ENCODE measurements around the gene MOV10L1.

DNA sequence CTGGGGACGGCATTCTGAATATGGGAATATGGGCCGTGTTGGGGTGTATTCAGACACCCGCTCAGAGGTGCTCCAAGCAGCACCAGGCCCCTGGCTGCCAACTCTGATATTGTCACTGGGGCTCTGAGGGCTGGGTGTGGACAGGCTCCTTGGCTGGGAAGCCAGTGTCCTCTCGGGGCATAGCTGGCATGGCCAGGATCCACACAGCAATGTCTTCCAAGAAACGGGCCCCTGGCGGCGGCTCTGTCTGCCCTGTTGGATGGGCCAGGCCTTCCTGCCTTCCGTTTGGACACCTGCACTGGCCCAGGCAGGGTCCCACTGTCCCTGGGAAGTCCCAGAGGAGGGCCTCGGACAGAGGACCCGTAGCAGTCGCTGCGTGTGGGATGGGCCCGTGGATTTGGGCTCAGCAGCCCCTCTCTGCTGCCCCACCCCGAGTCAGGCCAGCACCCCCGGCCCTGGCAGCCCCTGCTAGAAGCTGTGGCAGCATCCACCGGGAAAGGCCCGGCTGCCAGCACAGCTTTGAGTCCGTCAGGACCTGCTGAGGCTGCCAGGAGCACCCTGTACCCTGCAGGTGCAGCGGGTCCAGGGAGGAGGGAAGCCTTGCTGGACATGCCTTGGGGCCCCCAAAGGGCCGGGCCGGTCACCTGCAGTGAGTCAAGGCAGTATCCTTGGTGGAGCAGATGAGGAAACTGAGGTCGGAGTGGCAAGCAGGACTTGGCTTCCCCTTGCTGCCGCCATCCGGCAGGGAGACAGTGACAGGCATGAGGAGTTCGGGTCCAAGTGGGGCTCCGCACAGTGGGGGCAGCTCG is 84.8 kb downstream of the MOV10L1 start:
- TF ChIP-seq POLR2AphosphoS5 (IDR thresholded peaks at IDR 0.05) = no peak
- TF ChIP-seq, protein P1, sequence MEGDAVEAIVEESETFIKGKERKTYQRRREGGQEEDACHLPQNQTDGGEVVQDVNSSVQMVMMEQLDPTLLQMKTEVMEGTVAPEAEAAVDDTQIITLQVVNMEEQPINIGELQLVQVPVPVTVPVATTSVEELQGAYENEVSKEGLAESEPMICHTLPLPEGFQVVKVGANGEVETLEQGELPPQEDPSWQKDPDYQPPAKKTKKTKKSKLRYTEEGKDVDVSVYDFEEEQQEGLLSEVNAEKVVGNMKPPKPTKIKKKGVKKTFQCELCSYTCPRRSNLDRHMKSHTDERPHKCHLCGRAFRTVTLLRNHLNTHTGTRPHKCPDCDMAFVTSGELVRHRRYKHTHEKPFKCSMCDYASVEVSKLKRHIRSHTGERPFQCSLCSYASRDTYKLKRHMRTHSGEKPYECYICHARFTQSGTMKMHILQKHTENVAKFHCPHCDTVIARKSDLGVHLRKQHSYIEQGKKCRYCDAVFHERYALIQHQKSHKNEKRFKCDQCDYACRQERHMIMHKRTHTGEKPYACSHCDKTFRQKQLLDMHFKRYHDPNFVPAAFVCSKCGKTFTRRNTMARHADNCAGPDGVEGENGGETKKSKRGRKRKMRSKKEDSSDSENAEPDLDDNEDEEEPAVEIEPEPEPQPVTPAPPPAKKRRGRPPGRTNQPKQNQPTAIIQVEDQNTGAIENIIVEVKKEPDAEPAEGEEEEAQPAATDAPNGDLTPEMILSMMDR (IDR thresholded peaks at IDR 0.05) = no peak

Measured in esophagus muscularis mucosa (tissue), 3 donors.